Liver (tissue), 9 donors: ENCODE measurements around the gene MAPK7. TPM values are rescaled to one million over a fixed set of nuclear protein-coding genes. Genes with fewer than 3 reads are reported as not detected.

Experiments
- DNase-seq: peaks from one replicate; pipeline ENCODE4 v3.0.0-alpha.2; 2017; ENCODE audit warnings: low spot score
- H3K27ac ChIP-seq, 2 donors: one replicate each; pipeline ENCODE4 v1.7.0; 2013; ENCODE audit warnings: inconsistent platforms in 2 of 2, low read length in 2 of 2, control low read depth in 1 of 2, low read depth in 1 of 2, mild to moderate bottlenecking in 1 of 2
- H3K27me3 ChIP-seq, 4 donors: one replicate each; pipeline versions ENCODE4 v1.6.1 to v1.7.0; 2013; ENCODE audit warnings: low read length in 3 of 4, inconsistent platforms in 1 of 4, mild to moderate bottlenecking in 1 of 4, moderate library complexity in 1 of 4; ENCODE audit not compliant: control insufficient read depth in 4 of 4, insufficient read depth in 4 of 4
- H3K36me3 ChIP-seq, 4 donors: one replicate each; pipeline versions ENCODE4 v1.6.1 to v1.7.0; 2013; ENCODE audit warnings: low read length in 3 of 4, mild to moderate bottlenecking in 3 of 4, low read depth in 1 of 4, moderate library complexity in 1 of 4; ENCODE audit not compliant: control insufficient read depth in 4 of 4, insufficient read depth in 3 of 4
- H3K4me1 ChIP-seq, 4 donors: one replicate each; pipeline versions ENCODE4 v1.6.1 to v1.7.0; 2013; ENCODE audit warnings: low read length in 3 of 4, mild to moderate bottlenecking in 3 of 4, moderate library complexity in 1 of 4; ENCODE audit not compliant: control insufficient read depth in 4 of 4, insufficient read depth in 4 of 4
- H3K4me3 ChIP-seq, 3 donors: one replicate each; pipeline versions ENCODE4 v1.6.1 to v1.7.0; 2013; ENCODE audit warnings: low read length in 3 of 3, control low read depth in 1 of 3, low read depth in 1 of 3, mild to moderate bottlenecking in 1 of 3
- H3K9ac ChIP-seq, 2 donors: one replicate each; pipeline ENCODE4 v1.7.0; 2013; ENCODE audit warnings: low read length in 2 of 2, mild to moderate bottlenecking in 2 of 2, moderate library complexity in 2 of 2, control low read depth in 1 of 2, low read depth in 1 of 2
- H3K9me3 ChIP-seq, 4 donors: one replicate each; pipeline versions ENCODE4 v1.6.1 to v1.7.0; 2013; ENCODE audit warnings: low read length in 3 of 4; ENCODE audit not compliant: control insufficient read depth in 4 of 4
- CTCF ChIP-seq: fragments of 150-350 bp; IDR thresholded peaks from 2 replicates; pipeline ENCODE4 v1.5.1; 2017; ENCODE audit warnings: improper control_type of control experiment, low read depth, low read length; ENCODE audit not compliant: missing input control
- EGR1 ChIP-seq, 2 donors: IDR thresholded peaks; 2 replicates each; pipeline ENCODE4 v1.6.1; 2016 to 2018; ENCODE audit warnings: antibody characterized with exemption in 2 of 2, low read depth in 2 of 2
- FOXA1 ChIP-seq: IDR thresholded peaks from 2 replicates; pipeline ENCODE4 v1.6.1; 2016; ENCODE audit warnings: antibody characterized with exemption
- FOXA2 ChIP-seq: IDR thresholded peaks from 2 replicates; pipeline ENCODE4 v1.6.1; 2016; ENCODE audit warnings: antibody characterized with exemption
- GABPA ChIP-seq, 2 donors: IDR thresholded peaks in 1 of 2; conservative IDR thresholded peaks in 1 of 2; 2 replicates each; pipeline ENCODE4 v1.6.1; 2016; ENCODE audit warnings: antibody characterized with exemption in 2 of 2, mild to moderate bottlenecking in 1 of 2, moderate library complexity in 1 of 2
- HNF4G ChIP-seq: IDR thresholded peaks from 2 replicates; pipeline ENCODE4 v1.6.1; 2016; ENCODE audit warnings: antibody characterized with exemption
- JUND ChIP-seq, 2 donors: IDR thresholded peaks; 2 replicates each; pipeline ENCODE4 v1.6.1; 2016; ENCODE audit warnings: antibody characterized with exemption in 2 of 2
- NR2F2 ChIP-seq: IDR thresholded peaks from 2 replicates; pipeline ENCODE4 v1.6.1; 2016; ENCODE audit warnings: antibody characterized with exemption
- RAD21 ChIP-seq, 2 donors: IDR thresholded peaks; 2 replicates each; pipeline ENCODE4 v1.6.1; 2016; ENCODE audit warnings: antibody characterized with exemption in 2 of 2, mild to moderate bottlenecking in 2 of 2
- RXRA ChIP-seq, 2 donors: IDR thresholded peaks; 2 replicates each; pipeline ENCODE4 v1.6.1; 2017 to 2018; ENCODE audit warnings: antibody characterized with exemption in 2 of 2, mild to moderate bottlenecking in 1 of 2
- SP1 ChIP-seq: IDR thresholded peaks from 2 replicates; pipeline ENCODE4 v1.6.1; 2018; ENCODE audit warnings: antibody characterized with exemption, mild to moderate bottlenecking
- TAF1 ChIP-seq: conservative IDR thresholded peaks from 2 replicates; pipeline ENCODE4 v1.6.1; 2016; ENCODE audit warnings: antibody characterized with exemption, mild to moderate bottlenecking
- YY1 ChIP-seq: IDR thresholded peaks from 2 replicates; pipeline ENCODE4 v1.6.1; 2016; ENCODE audit warnings: antibody characterized with exemption, mild to moderate bottlenecking
- WGBS: extraction: QIAGEN DNeasy Blood & Tissue Kit; methylation state at CpG from one replicate; pipeline ENCODE4 v1.1.7; 2013; 5-methylcytosine and 5-hydroxymethylcytosine counted together
- polyA plus RNA-seq, 2 donors: library from polyadenylated mRNA; stranded (reverse) in 1 of 2; unstranded in 1 of 2; fragments of 200-250 nt in 1 of 2; fragments of >200 nt in 1 of 2; fragmentation: Nextera tagmentation in 1 of 2; extraction: Ambion mirVana in 1 of 2; gene quantifications; one replicate each; pipeline versions ENCODE4 v1.2.1 to v1.2.3, GENCODE V29; 2013 to 2015
- total RNA-seq, 2 donors: library from RNA; depleted of rRNA; stranded (reverse); fragments of >200 nt; gene quantifications; one replicate each; pipeline ENCODE4 v1.2.3, GENCODE V29; 2014
- TF ChIP-seq, protein P1 (sequence below): IDR thresholded peaks from 2 replicates; pipeline ENCODE4 v1.6.1; 2016; ENCODE audit warnings: antibody characterized with exemption
- TF ChIP-seq, protein P2 (sequence below): IDR thresholded peaks from 2 replicates; pipeline ENCODE4 v1.6.1; 2016; ENCODE audit warnings: antibody characterized with exemption
- TF ChIP-seq, protein P3 (sequence below): IDR thresholded peaks from 2 replicates; pipeline ENCODE4 v1.6.1; 2016; ENCODE audit warnings: antibody characterized with exemption, mild to moderate bottlenecking
- donor health status: healthy.
- donor health status: healthy.
- donor health status: healthy.
- donor health status: healthy.
- donor health status: healthy.

Gene MAPK7
- total and polyA plus RNA-seq, 4 donors, result 3.4 to 8.8 (median 5.2) TPM

GRCh38 chr17:19417611-19418010, 39.3 kb downstream of the MAPK7 start:
- H3K27me3 ChIP-seq, result no peaks in the 10 kb centered on the region
- TF ChIP-seq YY1 (no peak), RXRA (IDR thresholded peaks at IDR 0.05) (no peak), GABPA (IDR thresholded peaks at IDR 0.05 in 1 of 2, conservative IDR thresholded peaks at IDR 0.05 in 1 of 2) (no peak), FOXA2 (no peak)
- TF ChIP-seq, protein P1, sequence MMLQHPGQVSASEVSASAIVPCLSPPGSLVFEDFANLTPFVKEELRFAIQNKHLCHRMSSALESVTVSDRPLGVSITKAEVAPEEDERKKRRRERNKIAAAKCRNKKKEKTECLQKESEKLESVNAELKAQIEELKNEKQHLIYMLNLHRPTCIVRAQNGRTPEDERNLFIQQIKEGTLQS, result no peak
- no peak overlapping the region for H3K4me3 ChIP-seq
- H3K9me3 ChIP-seq, result no peaks in the 10 kb centered on the region
- no peaks in the 10 kb centered on the region for H3K4me1 ChIP-seq
- no peak overlapping the region for H3K27ac ChIP-seq
- no peak overlapping the region for H3K9ac ChIP-seq
- WGBS, result 74% methylated on average over 3 of the region's 3 CpGs
- H3K36me3 ChIP-seq, result no peaks in the 10 kb centered on the region
- DNase-seq, result no peak

DNA sequence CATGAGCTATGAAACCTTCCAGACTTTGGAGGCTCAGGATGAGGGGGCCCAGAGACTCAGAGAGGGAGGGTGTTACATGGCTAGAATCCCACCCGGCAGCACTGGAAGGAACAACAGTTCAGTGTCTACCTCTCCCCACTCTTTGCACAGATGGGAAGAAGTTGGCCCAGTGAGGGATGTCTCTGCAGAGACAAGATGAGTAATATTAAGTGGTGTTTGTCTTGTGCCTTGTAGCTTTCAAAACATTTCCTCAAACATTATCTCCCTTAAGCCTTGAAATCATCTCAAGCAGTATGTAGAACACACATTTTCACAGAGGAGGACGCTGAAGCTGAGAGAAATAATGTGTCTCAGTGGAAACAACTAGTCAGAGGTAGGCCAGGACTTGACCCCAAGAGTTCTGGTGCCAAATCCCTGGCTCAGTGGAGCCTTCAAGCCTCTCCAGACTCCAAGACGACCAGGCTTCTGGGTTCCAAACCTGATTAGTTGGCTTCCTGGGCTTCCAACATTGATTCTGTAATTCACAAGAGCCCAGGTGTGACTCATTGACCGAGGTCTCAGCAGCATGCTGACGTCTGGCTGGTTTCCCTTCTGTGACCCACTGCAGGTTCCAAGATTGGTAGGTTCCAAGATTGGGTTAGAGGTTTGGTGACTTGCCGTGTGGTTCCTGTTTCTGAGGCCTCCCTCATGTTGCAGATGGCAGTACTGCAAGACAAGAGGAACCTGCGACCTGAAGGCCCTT, 40.1 kb downstream of the MAPK7 start:
- Histone ChIP-seq H3K4me3 (no peak overlapping the region), H3K9ac (no peak overlapping the region), H3K9me3 (no peaks in the 10 kb centered on the region), H3K36me3 (no peaks in the 10 kb centered on the region), H3K27ac (no peak overlapping the region), H3K27me3 (peaks cover 0 to under 1% (median 0%) of the 10 kb centered on the region in 4 donors), H3K4me1 (no peaks in the 10 kb centered on the region)
- no peak for DNase-seq
- WGBS, result 83% methylated on average over 7 of the region's 7 CpGs
- TF ChIP-seq EGR1 (IDR thresholded peaks at IDR 0.05; ENCODE audit: low read depth in 2 of 2) (no peak), YY1 (no peak), FOXA1 (no peak), CTCF (no peak), JUND (IDR thresholded peaks at IDR 0.05) (no peak), HNF4G (no peak)
- TF ChIP-seq, protein P2, sequence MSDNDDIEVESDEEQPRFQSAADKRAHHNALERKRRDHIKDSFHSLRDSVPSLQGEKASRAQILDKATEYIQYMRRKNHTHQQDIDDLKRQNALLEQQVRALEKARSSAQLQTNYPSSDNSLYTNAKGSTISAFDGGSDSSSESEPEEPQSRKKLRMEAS, result no peak

GRCh38 chr17:19421219-19421618, 42.9 kb downstream of the MAPK7 start:
- no peak overlapping the region for H3K9ac ChIP-seq
- H3K9me3 ChIP-seq, result no peaks in the 10 kb centered on the region
- no peak overlapping the region for H3K4me3 ChIP-seq
- 86% methylated on average over 4 of the region's 4 CpGs for WGBS
- no peak for DNase-seq
- no peaks in the 10 kb centered on the region for H3K36me3 ChIP-seq
- H3K27ac ChIP-seq, result no peak overlapping the region
- peaks cover 0 to 2% (median 0%) of the 10 kb centered on the region in 4 donors for H3K27me3 ChIP-seq
- peaks cover 0 to 10% (median 6%) of the 10 kb centered on the region in 4 donors for H3K4me1 ChIP-seq
- TF ChIP-seq, protein P1, result no peak
- no peak for TF ChIP-seq GABPA (IDR thresholded peaks at IDR 0.05 in 1 of 2, conservative IDR thresholded peaks at IDR 0.05 in 1 of 2)
- TF ChIP-seq, protein P2, result no peak
- no peak for TF ChIP-seq FOXA1
- TF ChIP-seq SP1, result no peak
- TF ChIP-seq, protein P3, sequence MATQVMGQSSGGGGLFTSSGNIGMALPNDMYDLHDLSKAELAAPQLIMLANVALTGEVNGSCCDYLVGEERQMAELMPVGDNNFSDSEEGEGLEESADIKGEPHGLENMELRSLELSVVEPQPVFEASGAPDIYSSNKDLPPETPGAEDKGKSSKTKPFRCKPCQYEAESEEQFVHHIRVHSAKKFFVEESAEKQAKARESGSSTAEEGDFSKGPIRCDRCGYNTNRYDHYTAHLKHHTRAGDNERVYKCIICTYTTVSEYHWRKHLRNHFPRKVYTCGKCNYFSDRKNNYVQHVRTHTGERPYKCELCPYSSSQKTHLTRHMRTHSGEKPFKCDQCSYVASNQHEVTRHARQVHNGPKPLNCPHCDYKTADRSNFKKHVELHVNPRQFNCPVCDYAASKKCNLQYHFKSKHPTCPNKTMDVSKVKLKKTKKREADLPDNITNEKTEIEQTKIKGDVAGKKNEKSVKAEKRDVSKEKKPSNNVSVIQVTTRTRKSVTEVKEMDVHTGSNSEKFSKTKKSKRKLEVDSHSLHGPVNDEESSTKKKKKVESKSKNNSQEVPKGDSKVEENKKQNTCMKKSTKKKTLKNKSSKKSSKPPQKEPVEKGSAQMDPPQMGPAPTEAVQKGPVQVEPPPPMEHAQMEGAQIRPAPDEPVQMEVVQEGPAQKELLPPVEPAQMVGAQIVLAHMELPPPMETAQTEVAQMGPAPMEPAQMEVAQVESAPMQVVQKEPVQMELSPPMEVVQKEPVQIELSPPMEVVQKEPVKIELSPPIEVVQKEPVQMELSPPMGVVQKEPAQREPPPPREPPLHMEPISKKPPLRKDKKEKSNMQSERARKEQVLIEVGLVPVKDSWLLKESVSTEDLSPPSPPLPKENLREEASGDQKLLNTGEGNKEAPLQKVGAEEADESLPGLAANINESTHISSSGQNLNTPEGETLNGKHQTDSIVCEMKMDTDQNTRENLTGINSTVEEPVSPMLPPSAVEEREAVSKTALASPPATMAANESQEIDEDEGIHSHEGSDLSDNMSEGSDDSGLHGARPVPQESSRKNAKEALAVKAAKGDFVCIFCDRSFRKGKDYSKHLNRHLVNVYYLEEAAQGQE, result no peak
- no peak for TF ChIP-seq TAF1
- no peak for TF ChIP-seq RXRA (IDR thresholded peaks at IDR 0.05)
- TF ChIP-seq CTCF, result no peak
- no peak for TF ChIP-seq HNF4G
- no peak for TF ChIP-seq JUND (IDR thresholded peaks at IDR 0.05)
- TF ChIP-seq RAD21 (IDR thresholded peaks at IDR 0.05), result no peak
- no peak for TF ChIP-seq NR2F2
